GM23248 (cell line): ENCODE measurements around the gene NFKBIE. TPM values are rescaled to one million over a fixed set of nuclear protein-coding genes. Genes with fewer than 3 reads are reported as not detected.

Experiments
- DNase-seq: peaks from one replicate; pipeline ENCODE4 v3.0.0-alpha.2; 2015
- H2AFZ ChIP-seq: fragments of 200-600 bp; sonication (generic); 2 replicates; pipeline ENCODE4 v1.6.1; 2016; ENCODE audit warnings: antibody characterized with exemption
- H3F3A ChIP-seq: fragments of 200-600 bp; sonication (generic); 2 replicates; pipeline ENCODE4 v1.6.1; 2016; ENCODE audit warnings: mild to moderate bottlenecking, antibody characterized with exemption, mixed run types; ENCODE audit not compliant: insufficient read depth
- H3K27ac ChIP-seq: fragments of 200-600 bp; sonication (generic); 2 replicates; pipeline ENCODE4 v1.5.1; 2016; ENCODE audit warnings: mild to moderate bottlenecking
- H3K27me3 ChIP-seq: fragments of 200-600 bp; sonication (generic); replicated peaks from 2 replicates; pipeline ENCODE4 v1.6.1; 2016; ENCODE audit warnings: mild to moderate bottlenecking; ENCODE audit not compliant: insufficient read depth
- H3K36me3 ChIP-seq: fragments of 200-600 bp; sonication (generic); 2 replicates; pipeline ENCODE4 v1.6.1; 2016; ENCODE audit warnings: low read depth, mild to moderate bottlenecking
- H3K4me1 ChIP-seq: fragments of 200-600 bp; sonication (generic); 2 replicates; pipeline ENCODE4 v1.6.1; 2016; ENCODE audit warnings: mild to moderate bottlenecking; ENCODE audit not compliant: insufficient read depth
- H3K4me2 ChIP-seq: fragments of 200-600 bp; sonication (generic); one replicate; pipeline ENCODE4 v1.6.1; 2016; ENCODE audit warnings: mild to moderate bottlenecking; ENCODE audit not compliant: unreplicated experiment
- H3K4me3 ChIP-seq: fragments of 200-600 bp; sonication (generic); 2 replicates; pipeline ENCODE4 v1.5.1; 2016; ENCODE audit warnings: mild to moderate bottlenecking
- H3K79me2 ChIP-seq: fragments of 200-600 bp; sonication (generic); 2 replicates; pipeline ENCODE4 v1.6.1; 2016; ENCODE audit warnings: mild to moderate bottlenecking; ENCODE audit not compliant: insufficient read depth
- H3K9ac ChIP-seq: fragments of 200-600 bp; sonication (generic); 2 replicates; pipeline ENCODE4 v1.6.1; 2016; ENCODE audit warnings: mild to moderate bottlenecking
- H3K9me2 ChIP-seq: fragments of 200-600 bp; sonication (generic); 2 replicates; pipeline ENCODE4 v1.6.1; 2016; ENCODE audit warnings: mixed run types, mild to moderate bottlenecking, moderate library complexity; ENCODE audit not compliant: insufficient read depth
- H3K9me3 ChIP-seq: fragments of 200-600 bp; sonication (generic); one replicate; pipeline ENCODE4 v1.6.1; 2017; ENCODE audit warnings: low read depth
- H4K20me1 ChIP-seq: fragments of 200-600 bp; sonication (generic); 2 replicates; pipeline ENCODE4 v1.6.0; 2016; ENCODE audit not compliant: insufficient read depth
- EZH2 ChIP-seq: fragments of 200-600 bp; sonication (generic); IDR thresholded peaks from 2 replicates; pipeline ENCODE4 v1.6.1; 2018; ENCODE audit warnings: antibody characterized with exemption, mild to moderate bottlenecking; ENCODE audit not compliant: insufficient read depth, poor library complexity, severe bottlenecking
- EZH2phosphoT487 ChIP-seq: fragments of 200-600 bp; sonication (generic); IDR thresholded peaks from 2 replicates; pipeline ENCODE4 v1.6.1; 2018; ENCODE audit warnings: antibody characterized with exemption, moderate library complexity, mild to moderate bottlenecking, low read depth; ENCODE audit not compliant: insufficient read depth
- WGBS, 2 experiments: methylation state at CpG; one replicate each; pipeline ENCODE4 v1.1.6; 2015 to 2017; ENCODE audit warnings: low lambda C conversion rate in 2 of 2, low coverage in 1 of 2; ENCODE audit errors: missing lambda C conversion rate in 2 of 2; 5-methylcytosine and 5-hydroxymethylcytosine counted together
- in situ Hi-C: fragments of 300-500 bp; cut with MboI; formaldehyde crosslinking; loops from 2 replicates; pipeline ENCODE4 v1.15.0; 2020
- polyA plus RNA-seq: library from polyadenylated mRNA; unstranded; fragments of >200 nt; fragmentation: Nextera tagmentation; extraction: Ambion mirVana; gene quantifications from 2 replicates; pipeline ENCODE4 v1.2.1, GENCODE V29; 2016
- total RNA-seq: library from RNA; depleted of rRNA; stranded (reverse); fragments of >200 nt; shearing (Covaris generic); gene quantifications from 2 replicates; pipeline ENCODE4 v1.2.3, GENCODE V29; 2014

The NFKBIE gene
- total and polyA plus RNA-seq, 2 experiments from 2014 or later: 4.5 to 6.3 TPM

- in situ Hi-C loops: no loop called here
- Histone ChIP-seq H3K27ac (no peak overlapping the region), H3K79me2 (peaks cover 44% of the 10 kb centered on the region), H3K9me3 (no peaks in the 10 kb centered on the region), H3K4me3 (no peak overlapping the region), H4K20me1 (no peaks in the 10 kb centered on the region), H2AFZ (no peak overlapping the region), H3K4me1 (peaks cover 21% of the 10 kb centered on the region), H3K27me3 (no peaks in the 10 kb centered on the region), H3K9me2 (no peaks in the 10 kb centered on the region), H3K9ac (no peak overlapping the region), H3K4me2 (no peak overlapping the region), H3F3A (peaks cover 32% of the 10 kb centered on the region), H3K36me3 (peaks cover 5% of the 10 kb centered on the region; the same call in 1 of the 2 replicates)
- WGBS, 2 experiments: 72% methylated on average over 3 of the region's 3 CpGs
- no peak for DNase-seq
- TF ChIP-seq EZH2: no peak
Observed at GRCh38 chr6:44258921-44259320, 6.4 kb downstream of the NFKBIE start.

- Histone ChIP-seq H3K79me2 (peaks cover 44% of the 10 kb centered on the region), H3K9me3 (no peaks in the 10 kb centered on the region), H2AFZ (peak overlapping the region; percentile 95; the same call in 1 of the 2 replicates), H3K9ac (no peak overlapping the region), H3K4me3 (no peak overlapping the region), H3K27me3 (no peaks in the 10 kb centered on the region), H3K4me1 (peaks cover 16% of the 10 kb centered on the region), H4K20me1 (no peaks in the 10 kb centered on the region), H3K9me2 (no peaks in the 10 kb centered on the region), H3K36me3 (peaks cover 10% of the 10 kb centered on the region), H3K27ac (no peak overlapping the region), H3K4me2 (no peak overlapping the region), H3F3A (peaks cover 37% of the 10 kb centered on the region)
- 89 to 92% methylated on average over 9 of the region's 9 CpGs for WGBS, 2 experiments
- no peak for TF ChIP-seq EZH2
- TF ChIP-seq EZH2phosphoT487: no peak
- in situ Hi-C loops: no loop called here
- DNase-seq: no peak
Observed at GRCh38 chr6:44258325-44258863, 7.0 kb downstream of the NFKBIE start.

- Histone ChIP-seq H3F3A (peaks cover 42% of the 10 kb centered on the region), H3K36me3 (peaks cover 16% of the 10 kb centered on the region), H3K4me1 (peaks cover 10% of the 10 kb centered on the region; the same call in 1 of the 2 replicates), H3K27ac (peak overlapping the region; percentile 33), H3K79me2 (peaks cover 44% of the 10 kb centered on the region), H3K9ac (peak overlapping the region; percentile 94), H3K4me3 (peak overlapping the region; percentile 100), H2AFZ (peak overlapping the region; percentile 95), H3K27me3 (no peaks in the 10 kb centered on the region), H3K9me2 (no peaks in the 10 kb centered on the region), H4K20me1 (no peaks in the 10 kb centered on the region), H3K9me3 (no peaks in the 10 kb centered on the region), H3K4me2 (peak overlapping the region; percentile 70)
- no peak for DNase-seq
- WGBS, 2 experiments: 25 to 28% methylated on average over 15 of the region's 15 CpGs
- TF ChIP-seq EZH2phosphoT487 (no peak), EZH2 (no peak)
- in situ Hi-C loops: no loop called here
Observed at GRCh38 chr6:44257753-44258324, 7.5 kb downstream of the NFKBIE start.

GRCh38 chr6:44257025-44257752 is 8.2 kb downstream of the NFKBIE start, which contains the start of gene SLC35B2:
Gene SLC35B2 (minus strand): TSS chr6:44257528. CDS start chr6:44257410, 118 bp downstream.
- Histone ChIP-seq H3K9me3 (no peaks in the 10 kb centered on the region), H3F3A (peaks cover 48% of the 10 kb centered on the region), H3K36me3 (peaks cover 22% of the 10 kb centered on the region), H4K20me1 (peaks cover 2% of the 10 kb centered on the region; the same call in 1 of the 2 replicates), H3K4me1 (peaks cover 10% of the 10 kb centered on the region; the same call in 1 of the 2 replicates), H3K4me2 (peak within 1 kb of the TSS; percentile 97), H3K27ac (peak within 1 kb of the TSS; percentile 65), H3K27me3 (no peaks in the 10 kb centered on the region), H3K9ac (peak within 1 kb of the TSS; percentile 94), H3K79me2 (peaks cover 46% of the 10 kb centered on the region), H2AFZ (peak within 1 kb of the TSS; percentile 95), H3K4me3 (peak within 1 kb of the TSS; percentile 100), H3K9me2 (no peaks in the 10 kb centered on the region)
- in situ Hi-C loops: no loop called here
- TF ChIP-seq EZH2phosphoT487: no peak
- no peak for TF ChIP-seq EZH2
- DNase-seq: peak; percentile 84
- 1 to 2% methylated on average over 26 to 76 of the region's 80 CpGs for WGBS, 2 experiments
